Dedifferentiated amniotic fluid mesenchymal stem cell (primary cell): ENCODE results near the gene INTS13.
"Not testable (repeated sequence)": the region's sequence is repeated elsewhere in the genome, so short reads cannot be mapped to it uniquely, and the experiment has no call there.

Source experiments
- DNase-seq: peaks from one replicate; pipeline ENCODE4 v3.0.0-alpha.2; 2016; ENCODE audit errors: extremely low spot score

The INTS13 gene, protein sequence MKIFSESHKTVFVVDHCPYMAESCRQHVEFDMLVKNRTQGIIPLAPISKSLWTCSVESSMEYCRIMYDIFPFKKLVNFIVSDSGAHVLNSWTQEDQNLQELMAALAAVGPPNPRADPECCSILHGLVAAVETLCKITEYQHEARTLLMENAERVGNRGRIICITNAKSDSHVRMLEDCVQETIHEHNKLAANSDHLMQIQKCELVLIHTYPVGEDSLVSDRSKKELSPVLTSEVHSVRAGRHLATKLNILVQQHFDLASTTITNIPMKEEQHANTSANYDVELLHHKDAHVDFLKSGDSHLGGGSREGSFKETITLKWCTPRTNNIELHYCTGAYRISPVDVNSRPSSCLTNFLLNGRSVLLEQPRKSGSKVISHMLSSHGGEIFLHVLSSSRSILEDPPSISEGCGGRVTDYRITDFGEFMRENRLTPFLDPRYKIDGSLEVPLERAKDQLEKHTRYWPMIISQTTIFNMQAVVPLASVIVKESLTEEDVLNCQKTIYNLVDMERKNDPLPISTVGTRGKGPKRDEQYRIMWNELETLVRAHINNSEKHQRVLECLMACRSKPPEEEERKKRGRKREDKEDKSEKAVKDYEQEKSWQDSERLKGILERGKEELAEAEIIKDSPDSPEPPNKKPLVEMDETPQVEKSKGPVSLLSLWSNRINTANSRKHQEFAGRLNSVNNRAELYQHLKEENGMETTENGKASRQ

DNA sequence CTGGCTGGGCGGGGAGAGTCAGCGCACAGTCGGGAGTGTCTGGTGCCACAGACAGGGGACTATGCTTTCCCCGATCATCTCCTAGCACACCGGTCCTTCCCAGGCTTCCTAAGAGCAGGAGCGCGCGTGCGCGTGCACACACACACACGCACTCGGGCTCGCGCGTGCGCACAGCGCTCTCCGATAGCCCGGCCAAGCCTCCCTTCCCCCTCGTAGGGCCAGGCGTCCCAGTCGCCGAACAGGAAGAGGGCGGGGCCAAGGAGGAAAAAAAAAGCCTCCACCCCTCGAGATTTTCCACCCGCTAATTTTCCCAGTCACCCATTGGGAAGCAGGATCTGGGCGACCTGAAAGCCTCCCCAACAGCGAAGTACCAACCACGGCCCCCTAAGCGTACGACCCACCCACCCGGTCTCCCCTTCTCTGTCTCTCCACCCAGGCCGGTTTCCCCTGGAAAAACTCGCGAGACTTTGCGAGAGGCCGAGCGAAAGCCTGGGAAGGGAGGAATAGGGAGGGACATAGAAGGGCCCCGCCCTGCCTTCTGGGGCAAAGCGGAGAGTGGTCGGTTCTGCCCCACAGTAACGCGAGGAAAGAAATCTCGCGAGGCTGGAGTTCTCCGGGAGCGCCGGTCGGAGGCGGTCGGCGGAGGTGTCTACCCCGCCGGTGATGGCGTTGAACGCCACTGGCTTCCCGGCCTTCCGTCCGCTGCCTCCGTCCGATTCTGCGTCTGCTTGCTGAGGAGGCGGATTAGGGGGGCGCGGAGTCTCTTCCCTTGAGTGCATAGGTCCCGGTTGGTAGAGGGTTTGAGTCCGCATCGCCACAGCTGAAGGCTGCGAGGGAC is at the start of gene INTS13, which contains the start of gene FGFR1OP2:
TSS of gene INTS13 (minus strand) at position 119 of the 838 bp plus-strand sequence. CDS start 1,178 bp downstream, outside the sequence.
TSS of gene FGFR1OP2 (plus strand) at position 608 of the 838 bp plus-strand sequence. CDS start 15,689 bp downstream, outside the sequence.
- DNase-seq = peak; percentile 99

DNA sequence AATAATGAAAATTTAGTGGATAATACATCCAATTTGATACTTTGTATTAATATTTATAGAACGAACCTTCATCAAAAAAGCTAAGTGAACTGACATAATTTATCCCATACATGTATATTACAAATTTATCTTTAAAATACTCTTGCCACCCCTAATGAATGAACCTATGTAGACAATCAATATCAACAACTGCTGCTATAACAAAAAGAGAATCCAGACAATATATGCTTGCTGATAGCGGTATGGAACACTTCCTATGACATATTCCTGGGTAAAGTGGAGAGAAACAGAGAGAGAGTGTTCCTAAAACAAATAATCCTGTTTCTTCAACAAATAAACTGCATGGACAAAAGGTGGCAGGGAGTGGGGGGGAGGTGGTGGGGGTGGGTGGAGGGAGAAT is 45.1 kb upstream of the INTS13 start:
- no peak for DNase-seq

DNA sequence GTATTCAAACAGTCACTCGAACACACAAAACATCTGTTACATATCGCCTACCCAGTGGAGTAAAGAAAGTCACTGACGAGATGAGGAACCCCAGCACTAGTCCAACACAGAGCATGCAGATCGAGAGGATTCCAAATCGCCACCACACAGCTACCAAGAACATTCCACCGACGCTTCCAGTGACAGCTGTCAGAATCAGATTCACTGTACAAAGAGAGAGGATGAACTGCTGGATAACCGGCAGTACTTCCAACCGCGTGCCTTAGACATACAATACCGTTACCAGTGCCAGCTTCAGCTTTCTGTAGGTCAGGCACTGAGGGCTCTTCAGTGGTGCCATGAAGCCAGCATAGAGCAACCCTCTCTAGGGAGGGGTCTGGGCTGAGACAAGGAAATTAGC is 42.0 kb upstream of the INTS13 start:
- no peak for DNase-seq

DNA sequence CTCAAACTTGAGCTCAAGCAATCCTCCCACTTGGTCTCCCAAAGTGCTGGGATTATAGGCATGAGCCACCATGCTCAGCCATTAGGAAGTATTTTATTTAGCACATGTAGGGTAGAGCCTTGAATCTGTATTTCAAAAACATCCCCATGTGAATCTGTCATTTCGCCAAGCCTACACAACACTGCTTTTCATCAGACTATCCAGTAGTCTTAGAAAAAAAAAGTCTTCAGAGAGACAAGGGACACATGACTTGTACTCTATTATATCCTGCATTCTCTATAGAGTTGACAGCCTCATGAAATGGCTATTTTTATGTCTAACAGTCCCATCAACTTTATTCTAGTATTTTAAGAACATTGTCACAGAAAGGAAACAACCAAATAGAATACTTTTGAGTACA is 41.0 kb upstream of the INTS13 start:
- DNase-seq = no peak

DNA sequence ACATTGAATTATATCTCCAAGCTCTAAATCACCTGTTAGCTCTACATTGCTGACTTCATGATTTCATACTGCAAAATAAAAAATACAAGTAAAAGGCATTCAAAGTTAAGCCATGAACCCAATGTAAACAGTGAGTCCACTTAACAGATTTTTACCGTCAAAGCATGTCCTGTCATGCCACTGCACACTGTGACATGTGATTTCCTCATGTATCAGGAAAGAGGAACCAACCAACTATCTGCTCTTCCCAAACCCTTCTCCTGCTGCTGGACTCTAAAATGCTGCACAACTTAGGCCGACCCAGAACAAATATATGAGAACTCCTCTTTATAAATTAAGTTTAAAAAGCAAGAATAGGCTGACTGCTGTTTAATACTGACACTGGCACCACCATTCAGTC is 38.9 kb upstream of the INTS13 start:
- no peak for DNase-seq

DNA sequence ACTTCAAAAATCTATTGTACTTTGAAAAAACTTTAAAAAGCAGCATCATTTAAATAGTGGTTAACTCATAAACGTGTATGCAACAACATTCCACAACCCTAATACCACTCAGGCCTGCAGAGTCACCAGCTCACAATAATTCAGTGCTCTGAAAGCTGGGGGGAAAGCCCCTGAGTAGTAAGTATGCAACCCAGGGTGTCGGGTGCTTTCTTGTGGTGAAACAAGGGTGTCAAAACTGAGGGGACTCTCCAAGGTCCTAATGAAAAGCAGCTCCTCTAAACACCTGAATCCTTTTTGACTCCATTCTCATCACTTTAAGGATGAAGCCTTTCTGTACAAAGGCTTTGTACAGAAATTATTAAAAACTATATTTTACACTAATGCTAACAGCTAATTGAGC is 34.2 kb upstream of the INTS13 start:
- DNase-seq = no peak

DNA sequence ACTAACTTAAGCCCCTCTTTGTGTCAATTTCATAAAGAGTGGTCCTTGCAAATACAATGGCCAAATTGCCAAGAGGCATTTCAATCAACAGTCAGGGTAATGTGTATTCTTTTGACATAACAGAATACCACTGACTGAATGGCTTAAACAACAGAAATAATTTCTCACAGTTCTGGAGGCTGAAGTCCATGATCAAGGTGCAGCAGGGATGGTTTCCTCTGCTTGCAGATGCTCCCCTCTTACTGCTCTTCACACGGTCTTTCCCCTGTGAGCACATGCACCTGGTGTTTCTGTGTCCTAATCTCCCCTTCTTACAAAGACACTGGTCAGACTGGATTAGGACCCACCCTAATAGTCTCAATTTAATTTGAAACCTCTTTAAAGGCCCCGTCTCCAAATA is 32.4 kb upstream of the INTS13 start:
- no peak for DNase-seq

DNA sequence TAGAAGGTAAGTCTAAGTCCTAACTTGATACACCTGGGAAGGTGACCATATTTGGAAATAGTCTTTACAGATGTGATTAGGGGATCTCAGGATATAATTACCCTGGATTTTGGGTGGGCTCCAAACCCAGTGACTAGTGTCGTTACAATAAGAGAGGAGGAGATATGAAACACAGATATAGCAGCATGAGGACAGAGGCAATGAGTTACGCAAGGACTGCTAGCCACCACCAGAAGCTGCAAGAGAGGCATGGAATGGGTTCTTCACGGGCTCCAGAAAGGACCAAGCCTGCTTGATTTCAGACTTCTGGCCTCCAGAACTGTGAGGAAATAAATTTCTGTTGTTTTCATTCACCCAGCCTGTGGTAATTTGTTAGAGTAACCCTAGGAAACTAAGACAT is 29.1 kb upstream of the INTS13 start:
- DNase-seq = no peak

DNA sequence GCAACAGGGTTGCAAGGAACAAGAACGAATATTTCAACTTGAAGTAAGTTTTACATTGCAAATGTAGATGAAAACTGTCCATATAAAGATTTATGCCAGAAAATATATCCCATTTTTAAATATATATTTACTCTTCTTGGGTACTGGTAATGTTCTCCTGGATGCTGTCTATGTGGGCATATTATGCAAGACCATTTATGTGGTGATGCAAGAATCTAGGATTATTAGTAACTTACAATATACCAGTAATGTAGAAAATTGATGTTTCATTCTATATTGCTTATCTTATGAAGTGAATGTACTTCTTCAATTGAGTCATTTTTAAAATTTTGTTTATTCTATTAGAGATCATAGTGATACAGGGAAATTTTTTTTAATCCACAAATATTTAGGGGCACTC is 25.6 kb upstream of the INTS13 start:
- DNase-seq = no peak

DNA sequence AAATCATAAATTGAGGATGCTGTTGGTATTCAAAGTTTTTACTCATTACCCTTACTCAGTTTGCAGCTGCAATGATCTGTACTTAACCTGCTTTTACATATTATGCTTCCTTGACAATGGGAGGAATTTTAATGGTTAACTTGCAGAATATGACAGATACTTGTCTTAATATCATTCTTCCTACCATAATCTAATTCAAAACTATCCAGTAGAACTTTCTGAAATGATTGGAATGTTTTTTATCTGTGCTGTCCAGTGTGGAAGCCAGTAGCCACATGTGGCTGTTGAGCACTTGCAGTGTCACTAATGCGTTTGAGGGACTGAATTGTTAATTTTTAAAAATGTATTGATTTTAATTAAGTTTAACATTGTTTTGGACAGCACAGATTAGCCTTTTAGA is 24.0 kb upstream of the INTS13 start:
- DNase-seq = no peak

DNA sequence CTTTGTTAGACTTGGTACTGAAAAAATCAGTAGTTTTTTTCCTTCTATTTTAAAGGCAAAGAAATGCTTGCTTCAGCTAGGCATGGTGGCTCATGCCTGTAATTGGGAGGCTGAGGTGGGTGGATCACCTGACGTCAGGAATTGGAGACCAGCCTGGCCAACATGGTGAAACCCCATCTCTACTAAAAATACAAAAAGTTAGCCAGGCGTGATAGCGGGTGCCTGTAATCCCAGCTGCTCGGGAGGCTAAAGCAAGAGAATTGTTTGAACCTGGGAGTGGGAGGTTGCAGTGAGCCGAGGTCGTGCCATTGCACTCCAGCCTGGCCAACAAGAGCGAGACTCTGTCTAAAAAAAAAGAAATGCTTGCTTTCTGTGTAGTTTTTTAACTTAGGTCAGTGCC is 23.6 kb upstream of the INTS13 start:
- not testable (repeated sequence) for DNase-seq

DNA sequence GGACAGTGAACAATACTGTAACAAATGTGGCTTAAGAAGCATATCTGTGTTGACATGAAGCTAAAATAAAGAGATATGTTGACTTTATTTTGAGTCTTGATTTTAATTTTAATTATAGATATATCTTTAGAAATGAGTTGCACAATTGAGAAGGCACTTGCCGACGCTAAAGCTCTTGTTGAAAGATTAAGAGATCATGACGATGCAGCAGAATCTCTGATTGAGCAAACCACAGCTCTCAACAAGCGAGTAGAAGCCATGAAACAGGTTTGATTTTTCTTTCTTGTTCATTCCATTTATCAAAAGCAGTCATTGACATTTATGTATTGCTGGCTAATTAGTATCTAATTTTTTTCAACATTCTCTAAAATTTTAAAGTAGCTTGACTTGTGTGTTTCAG is 16.2 kb upstream of the INTS13 start:
- DNase-seq = no peak

DNA sequence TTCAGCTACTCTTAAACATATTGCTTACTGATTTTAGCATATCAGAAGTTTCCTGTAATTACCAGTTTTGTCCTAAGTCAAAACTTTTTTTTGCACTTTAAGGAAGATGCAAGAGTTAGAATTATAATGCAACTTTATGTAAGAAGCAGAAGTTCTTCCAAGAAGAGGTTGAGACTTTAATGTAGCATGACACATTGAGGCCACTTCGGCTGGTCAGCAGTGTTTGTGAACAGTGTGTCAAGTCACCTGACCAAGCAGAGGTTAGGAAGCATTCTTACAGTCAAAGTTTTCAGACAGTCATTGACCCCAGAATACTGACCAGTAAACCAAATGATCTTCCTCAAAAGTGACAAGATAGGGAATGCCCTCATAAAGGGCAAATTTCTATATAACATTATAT is 15.7 kb upstream of the INTS13 start:
- DNase-seq = peak; percentile 85

DNA sequence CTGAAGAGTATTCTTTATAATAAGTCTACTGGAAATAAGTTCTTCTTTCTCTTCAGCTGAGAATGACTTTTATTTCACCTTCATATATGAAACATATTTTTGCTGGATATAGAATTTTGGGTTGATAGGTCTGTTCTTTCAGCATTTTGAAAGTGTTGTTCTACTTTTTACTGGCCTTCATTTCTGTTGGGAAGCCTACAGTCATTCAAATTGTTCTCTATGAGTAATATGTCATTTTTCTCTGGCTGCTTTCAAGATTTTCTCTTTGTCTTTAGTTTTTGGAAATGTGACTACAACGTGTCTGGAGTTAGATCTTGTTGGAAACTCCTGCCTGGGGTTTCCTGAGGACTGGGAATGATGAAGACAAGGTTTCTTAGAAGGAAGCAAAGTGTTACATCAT is 10.5 kb upstream of the INTS13 start:
- no peak for DNase-seq

DNA sequence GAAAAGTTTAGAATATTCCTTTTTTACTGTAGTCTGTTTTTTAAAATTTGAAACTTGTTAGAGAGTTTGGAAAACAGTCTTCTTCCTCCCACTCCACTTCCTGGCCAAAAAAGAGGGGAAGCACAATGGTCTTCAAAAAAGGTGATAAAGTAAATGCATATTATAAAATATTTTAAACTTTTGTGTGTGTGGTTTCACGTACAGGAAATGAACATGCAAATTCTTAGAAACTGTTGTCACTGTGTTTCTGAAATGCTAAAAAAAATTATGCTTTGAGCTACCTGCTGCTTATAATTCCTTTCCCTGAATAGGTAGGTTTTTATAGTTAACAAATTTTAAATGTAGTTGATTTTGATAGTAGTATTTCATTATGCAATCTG is 3.4 kb upstream of the INTS13 start:
- DNase-seq = no peak

DNA sequence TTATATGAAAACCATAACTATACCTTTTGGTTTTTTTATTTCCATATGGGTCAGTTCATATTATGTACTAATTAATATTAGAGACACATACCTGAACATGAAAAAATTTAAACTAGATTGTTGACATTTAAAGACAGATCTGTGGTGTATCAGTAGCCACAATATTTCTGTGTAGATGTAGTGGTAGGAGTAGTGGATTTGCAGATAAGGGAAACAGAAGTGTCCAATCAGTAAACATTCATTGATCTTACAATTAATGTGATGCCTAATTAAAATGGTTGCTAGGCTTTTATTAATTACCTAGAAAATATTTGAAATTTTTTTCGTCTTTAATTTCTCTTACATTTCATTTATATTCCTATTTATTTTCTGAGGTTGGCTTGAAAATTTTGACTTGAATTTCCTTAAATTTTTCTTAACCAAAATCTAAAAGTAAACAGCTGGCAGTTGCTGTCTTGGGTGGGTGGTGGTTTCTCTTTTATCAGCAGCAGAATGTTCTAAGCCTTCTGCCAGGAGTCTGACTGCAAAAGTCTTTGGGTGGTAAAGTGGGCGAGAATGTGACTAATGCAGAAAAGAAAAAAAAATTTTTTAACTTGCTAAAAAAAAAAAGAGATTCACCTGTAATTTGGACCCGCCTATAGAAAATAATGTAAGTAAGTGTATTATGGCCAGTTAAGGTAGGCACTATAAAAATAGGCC is 2.9 kb upstream of the INTS13 start:
- DNase-seq = no peak

DNA sequence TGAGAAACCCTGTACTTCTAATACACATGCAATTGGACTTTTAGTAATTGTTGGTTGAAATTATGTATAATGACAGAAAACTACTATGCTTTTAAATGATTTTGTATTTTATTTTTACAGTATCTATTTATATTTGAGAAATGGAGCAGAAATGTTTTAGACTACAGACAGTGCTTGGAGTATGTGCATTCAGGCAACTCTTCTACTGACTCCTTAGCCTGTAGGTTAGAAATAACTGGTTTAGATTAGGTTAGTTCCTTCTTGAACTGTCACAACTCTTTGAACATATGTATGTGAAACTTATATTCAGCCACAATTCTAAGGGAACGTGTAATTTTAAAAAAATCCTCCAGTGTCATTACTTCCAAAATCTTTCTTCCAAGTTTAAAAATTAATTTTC is 2.2 kb upstream of the INTS13 start:
- DNase-seq = no peak

DNA sequence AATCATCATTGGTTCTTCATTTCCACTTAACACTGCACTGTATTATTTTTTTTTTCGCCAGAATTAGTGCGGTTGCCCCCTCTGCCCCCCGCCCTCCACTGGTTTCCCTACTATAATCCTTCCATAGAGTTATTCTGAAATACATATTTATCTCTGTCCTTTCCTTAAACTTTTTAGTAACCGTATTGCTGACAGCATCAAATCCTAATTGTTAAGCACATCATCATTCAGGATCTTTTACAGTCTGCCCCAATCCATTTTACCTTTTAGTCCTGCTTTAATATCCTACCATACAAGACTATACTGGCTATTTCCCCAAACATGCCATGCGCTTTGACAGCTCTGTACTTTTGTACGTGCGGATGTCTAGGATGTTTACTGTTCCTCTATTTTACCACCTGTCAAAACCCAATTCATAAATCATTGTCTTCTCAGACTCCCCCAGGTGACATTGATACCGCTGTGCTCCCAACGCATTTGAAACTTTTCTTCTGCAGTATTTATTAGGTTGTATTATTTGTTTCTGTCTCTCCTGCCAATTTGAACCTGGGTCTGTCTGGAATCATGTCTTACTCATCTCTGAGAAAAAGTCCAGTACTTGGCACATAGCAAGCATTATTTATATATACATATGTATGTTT is 1.5 kb upstream of the INTS13 start:
- no peak for DNase-seq

DNA sequence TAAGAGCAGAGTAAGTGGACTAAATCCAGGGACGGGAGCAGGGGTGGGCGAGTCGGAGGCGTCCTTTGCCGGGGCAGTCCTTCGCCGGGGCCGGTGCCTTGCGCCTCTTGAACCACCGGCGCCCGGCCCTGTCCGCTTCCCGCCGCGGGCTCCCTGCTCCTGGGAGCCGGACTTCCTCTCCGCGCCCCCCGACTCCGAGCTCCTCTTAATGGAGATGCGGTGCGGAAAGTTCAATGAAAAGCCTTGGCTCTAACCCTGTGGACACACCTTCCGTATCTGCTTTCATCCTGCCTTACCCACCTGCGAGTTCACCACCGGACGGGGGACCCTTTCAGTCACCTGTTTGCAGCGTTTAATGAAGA is 901 bp upstream of the INTS13 start:
- no peak for DNase-seq

DNA sequence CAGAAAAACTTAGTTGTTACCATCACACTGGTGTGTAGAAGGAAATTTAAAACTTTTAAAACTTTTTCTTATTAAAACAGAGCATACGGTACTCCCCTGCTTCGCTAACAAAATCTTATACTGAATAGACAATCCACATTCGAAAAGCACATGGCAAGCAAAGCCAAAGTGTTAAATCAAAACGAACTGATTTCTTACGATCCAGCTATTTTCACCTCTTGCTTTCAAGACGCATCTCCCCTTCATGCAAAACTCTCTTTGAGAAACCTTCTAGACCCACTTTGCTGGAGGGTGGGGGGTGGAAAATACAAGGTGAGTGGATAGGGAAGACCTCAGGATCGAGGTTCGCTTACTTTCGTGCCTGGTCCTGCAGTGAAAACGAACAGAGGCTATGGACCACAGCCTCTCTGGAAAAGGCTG is 328 bp downstream of the INTS13 start:
- no peak for DNase-seq
